SU-DHL-6 (cell line): ENCODE results near the gene FBXL20.

Source experiments
- CTCF ChIP-seq: fragments of 200-600 bp; sonication (generic); IDR thresholded peaks from one replicate; pipeline ENCODE4 v1.5.1; 2017; ENCODE audit warnings: antibody characterized with exemption, mild to moderate bottlenecking, low read length, moderate library complexity; ENCODE audit not compliant: insufficient read depth, poor library complexity, severe bottlenecking
- EZH2phosphoT487 ChIP-seq: fragments of 200-600 bp; sonication (generic), shearing (Covaris generic); conservative IDR thresholded peaks from 2 replicates; pipeline ENCODE4 v1.6.1; 2018; ENCODE audit warnings: mild to moderate bottlenecking, antibody characterized with exemption, low read length, moderate library complexity, mixed read lengths

- TF ChIP-seq CTCF (no peak), EZH2phosphoT487 (no peak)
Measured at GRCh38 chr17:39450051-39450450, 48.6 kb upstream of the FBXL20 start.
